AG04450 (cell line): ENCODE data around the gene DDRGK1. TPM values are rescaled to one million over a fixed set of nuclear protein-coding genes. Genes with fewer than 3 reads are reported as not detected.

Source experiments
- CTCF ChIA-PET: fragments of 300-600, 350-600 bp; formaldehyde crosslinking; extraction: SDS; loops from one replicate; lab custom pipeline; 2022; ENCODE audit warnings: antibody characterized with exemption, inconsistent platforms; lab: Charles Lee
- POLR2A ChIA-PET: fragments of 350-600 bp; formaldehyde crosslinking; extraction: SDS; loops from one replicate; lab custom pipeline; 2021; ENCODE audit warnings: antibody characterized with exemption, inconsistent platforms; lab: Yijun Ruan, JAX
- DNase-seq: peaks from one replicate; pipeline ENCODE4 v3.0.0-alpha.2; 2011; ENCODE audit warnings: low read depth, low spot score
- H3K27ac ChIP-seq: one replicate; pipeline ENCODE4 v1.5.1; 2012; ENCODE audit warnings: low read depth, low read length, control low read depth
- H3K27me3 ChIP-seq: one replicate; pipeline ENCODE4 v1.6.0; 2012; ENCODE audit warnings: low read length; ENCODE audit not compliant: control insufficient read depth, insufficient read depth
- H3K4me3 ChIP-seq: 2 replicates; pipeline ENCODE4 v1.5.1; 2011; ENCODE audit warnings: mild to moderate bottlenecking, low read depth, low read length, control low read depth
- H3K9me3 ChIP-seq: 2 replicates; pipeline ENCODE4 v1.5.1; 2012; ENCODE audit warnings: low read length; ENCODE audit not compliant: control insufficient read depth, insufficient read depth
- CTCF ChIP-seq: IDR thresholded peaks from 2 replicates; pipeline ENCODE4 v1.5.1; 2011; ENCODE audit warnings: low read depth, low read length, control low read depth, inconsistent platforms
- polyA minus RNA-seq: library from RNA; depleted of rRNA, polyadenylated mRNA; stranded (reverse); fragments of >200 nt; gene quantifications from 2 replicates; pipeline ENCODE4 v1.2.3, GENCODE V29; 2011; rRNA and poly(A)+ RNA removed
- polyA plus RNA-seq: library from polyadenylated mRNA; depleted of rRNA; stranded (reverse); fragments of >200 nt; gene quantifications from 2 replicates; pipeline ENCODE4 v1.2.3, GENCODE V29; 2011; rRNA removed

DDRGK1 gene
- polyA plus RNA-seq (22.8 and 24.7 TPM in 2 replicates), polyA minus RNA-seq (13.5 and 14.5 TPM in 2 replicates)

GRCh38 chr20:3204124-3204794 is at the start of gene DDRGK1:
Gene DDRGK1, minus strand, starts transcription at chr20:3204682. Its CDS starts 55 bp downstream, at chr20:3204627.
- peak; percentile 27 for DNase-seq
- ChIA-PET POLR2A (no interaction called here), CTCF (no interaction called here)
- no peak for TF ChIP-seq CTCF
- peak within 1 kb of the TSS; percentile 97 for H3K4me3 ChIP-seq
- no peaks in the 10 kb centered on the region; the same call in 1 of the 2 replicates for H3K9me3 ChIP-seq
- no peaks in the 10 kb centered on the region for H3K27me3 ChIP-seq
- H3K27ac ChIP-seq, result peak within 1 kb of the TSS; percentile 61

GRCh38 chr20:3251806-3252205 is 47.3 kb upstream of the DDRGK1 start:
- Histone ChIP-seq H3K27ac (no peak overlapping the region), H3K9me3 (no peaks in the 10 kb centered on the region; the same call in 1 of the 2 replicates), H3K4me3 (no peak overlapping the region), H3K27me3 (peaks cover 22% of the 10 kb centered on the region)
- no peak for TF ChIP-seq CTCF
- ChIA-PET POLR2A (interaction anchor here (0.6 kb wide), 1 partner anchor 65 kb away, joined by 5 read pairs; no protein-coding TSS in a partner anchor), CTCF (interaction anchor here (0.5 kb wide), 1 partner anchor 34 kb away, joined by 3 read pairs; no protein-coding TSS in a partner anchor)
- DNase-seq, result no peak

GRCh38 chr20:3250091-3250504 is 45.6 kb upstream of the DDRGK1 start:
- no peak for TF ChIP-seq CTCF
- Histone ChIP-seq H3K27ac (no peak overlapping the region), H3K27me3 (peaks cover 22% of the 10 kb centered on the region), H3K4me3 (no peak overlapping the region), H3K9me3 (no peaks in the 10 kb centered on the region; the same call in 1 of the 2 replicates)
- CTCF ChIA-PET, result interaction anchor here (1.1 kb wide), 1 partner anchor 196 kb away, joined by 3 read pairs; no protein-coding TSS in a partner anchor
- no peak for DNase-seq
- POLR2A ChIA-PET, result no interaction called here

- peaks cover 27% of the 10 kb centered on the region for H3K27me3 ChIP-seq
- TF ChIP-seq CTCF, result no peak
- no peaks in the 10 kb centered on the region; the same call in 1 of the 2 replicates for H3K9me3 ChIP-seq
- POLR2A ChIA-PET, result no interaction called here
- H3K4me3 ChIP-seq, result no peak overlapping the region
- DNase-seq, result no peak
- H3K27ac ChIP-seq, result no peak overlapping the region
- CTCF ChIA-PET, result interaction anchor here (0.8 kb wide), 1 partner anchor 31 kb away, joined by 4 read pairs; no protein-coding TSS in a partner anchor
These were observed 44.5 kb upstream of the DDRGK1 start for GRCh38 chr20:3248993-3249347.
